Immature natural killer cell (primary cell): ENCODE measurements around the gene CES5A. TPM values are rescaled to one million over a fixed set of nuclear protein-coding genes. Genes with fewer than 3 reads are reported as not detected.
"Not testable (repeated sequence)": the region's sequence is repeated elsewhere in the genome, so short reads cannot be mapped to it uniquely, and the experiment has no call there.

ENCODE experiments used
- DNase-seq, 3 donors: peaks; one replicate each; pipeline ENCODE4 v3.0.0; 2022; ENCODE audit warnings: mixed read lengths in 1 of 3
- H3K27ac Mint-ChIP-seq, 6 donors: one replicate each; pipeline ENCODE4 v1.8.0; 2020; ENCODE audit warnings: mixed read lengths in 6 of 6, mild to moderate bottlenecking in 5 of 6, inconsistent platforms in 4 of 6, moderate library complexity in 3 of 6
- H3K27me3 Mint-ChIP-seq, 3 donors: one replicate each; pipeline ENCODE4 v1.8.0; 2020 to 2021; ENCODE audit warnings: low read depth in 3 of 3, mild to moderate bottlenecking in 3 of 3, mixed read lengths in 3 of 3, moderate library complexity in 3 of 3, inconsistent platforms in 1 of 3
- H3K36me3 Mint-ChIP-seq, 3 donors: one replicate each; pipeline ENCODE4 v1.8.0; 2020; ENCODE audit warnings: mixed read lengths in 3 of 3, inconsistent platforms in 2 of 3, mild to moderate bottlenecking in 2 of 3
- H3K4me1 Mint-ChIP-seq, 2 donors: one replicate each; pipeline ENCODE4 v1.8.0; 2020; ENCODE audit warnings: inconsistent platforms in 2 of 2, mild to moderate bottlenecking in 2 of 2, mixed read lengths in 2 of 2, moderate library complexity in 1 of 2
- H3K4me3 Mint-ChIP-seq, 5 donors: one replicate each; pipeline ENCODE4 v1.8.0; 2020; ENCODE audit warnings: mild to moderate bottlenecking in 5 of 5, mixed read lengths in 5 of 5, inconsistent platforms in 3 of 5, moderate library complexity in 3 of 5
- H3K9me3 Mint-ChIP-seq, 6 donors: one replicate each; pipeline ENCODE4 v1.8.0; 2020; ENCODE audit warnings: mild to moderate bottlenecking in 6 of 6, mixed read lengths in 6 of 6, inconsistent platforms in 4 of 6, moderate library complexity in 3 of 6
- polyA plus RNA-seq, 3 donors: library from polyadenylated mRNA; unstranded; fragments of 300-500 nt; fragmentation: Illumina TruSeq; gene quantifications; one replicate each; pipeline ENCODE4 v1.2.3, GENCODE V29; 2021

Gene CES5A
- polyA plus RNA-seq, 3 donors from 2014 or later, result not detected

- H3K27ac Mint-ChIP-seq, H3K4me1 Mint-ChIP-seq, H3K9me3 Mint-ChIP-seq, H3K36me3 Mint-ChIP-seq, H3K27me3 Mint-ChIP-seq, DNase-seq, H3K4me3 Mint-ChIP-seq: not testable (repeated sequence)
These were observed 17.5 kb downstream of the CES5A start for GRCh38 chr16:55857650-55858049.

GRCh38 chr16:55856950-55857349 lies 18.2 kb downstream of the CES5A start:
- H3K36me3 Mint-ChIP-seq, result no peaks in the 10 kb centered on the region
- H3K4me3 Mint-ChIP-seq, result no peak overlapping the region
- no peaks in the 10 kb centered on the region for H3K4me1 Mint-ChIP-seq
- peaks cover 0 to 4% (median 1%) of the 10 kb centered on the region in 3 donors for H3K27me3 Mint-ChIP-seq
- no peaks in the 10 kb centered on the region for H3K9me3 Mint-ChIP-seq
- no peak overlapping the region for H3K27ac Mint-ChIP-seq
- no peak for DNase-seq

GRCh38 chr16:55853114-55853513 lies 22.1 kb downstream of the CES5A start:
- Mint-ChIP-seq H3K27ac (no peak overlapping the region), H3K36me3 (no peaks in the 10 kb centered on the region), H3K4me3 (no peak overlapping the region), H3K4me1 (no peaks in the 10 kb centered on the region), H3K27me3 (peaks cover 0 to 5% (median 0%) of the 10 kb centered on the region in 3 donors), H3K9me3 (no peaks in the 10 kb centered on the region)
- DNase-seq, result no peak

GRCh38 chr16:55849536-55849935 lies 25.6 kb downstream of the CES5A start:
- Mint-ChIP-seq H3K27ac (no peak overlapping the region), H3K4me1 (no peaks in the 10 kb centered on the region), H3K9me3 (no peaks in the 10 kb centered on the region), H3K36me3 (no peaks in the 10 kb centered on the region), H3K4me3 (no peak overlapping the region), H3K27me3 (peaks cover 0 to 3% (median 2%) of the 10 kb centered on the region in 3 donors)
- no peak for DNase-seq

GRCh38 chr16:55846598-55847346 lies 28.4 kb downstream of the CES5A start:
- DNase-seq, result no peak
- Mint-ChIP-seq H3K27me3 (peaks cover 0 to 5% (median 2%) of the 10 kb centered on the region in 3 donors), H3K9me3 (no peaks in the 10 kb centered on the region), H3K4me1 (no peaks in the 10 kb centered on the region), H3K27ac (no peak overlapping the region), H3K36me3 (no peaks in the 10 kb centered on the region), H3K4me3 (no peak overlapping the region)

- H3K36me3 Mint-ChIP-seq, result no peaks in the 10 kb centered on the region
- H3K27ac Mint-ChIP-seq, result no peak overlapping the region
- H3K9me3 Mint-ChIP-seq, result no peaks in the 10 kb centered on the region
- H3K27me3 Mint-ChIP-seq, result peaks cover 0 to 5% (median 2%) of the 10 kb centered on the region in 3 donors
- H3K4me1 Mint-ChIP-seq, result no peaks in the 10 kb centered on the region
- no peak overlapping the region for H3K4me3 Mint-ChIP-seq
- DNase-seq, result no peak
These were observed 32.1 kb downstream of the CES5A start for GRCh38 chr16:55843105-55843395.

GRCh38 chr16:55842369-55843104 lies 32.6 kb downstream of the CES5A start:
- Mint-ChIP-seq H3K9me3 (no peaks in the 10 kb centered on the region), H3K4me1 (no peaks in the 10 kb centered on the region), H3K27me3 (peaks cover 0 to 5% (median 2%) of the 10 kb centered on the region in 3 donors), H3K36me3 (no peaks in the 10 kb centered on the region), H3K4me3 (no peak overlapping the region), H3K27ac (no peak overlapping the region)
- peak; percentile 24 to 51 (median 32) for DNase-seq

GRCh38 chr16:55839115-55839514 lies 36.1 kb downstream of the CES5A start:
- H3K27ac Mint-ChIP-seq, result no peak overlapping the region
- H3K27me3 Mint-ChIP-seq, result peaks cover 0 to 5% (median 0%) of the 10 kb centered on the region in 3 donors

GRCh38 chr16:55836158-55836611 lies 39.0 kb downstream of the CES5A start:
- Mint-ChIP-seq H3K4me3 (no peak overlapping the region), H3K27me3 (peaks cover 0 to 3% (median 0%) of the 10 kb centered on the region in 3 donors), H3K4me1 (no peaks in the 10 kb centered on the region), H3K9me3 (no peaks in the 10 kb centered on the region), H3K36me3 (no peaks in the 10 kb centered on the region), H3K27ac (no peak overlapping the region)
- DNase-seq, result no peak

More at GRCh38 chr16:55839115-55839514, 36.1 kb downstream of the CES5A start:
- Mint-ChIP-seq H3K4me3 (no peak overlapping the region), H3K36me3 (no peaks in the 10 kb centered on the region), H3K4me1 (no peaks in the 10 kb centered on the region), H3K9me3 (no peaks in the 10 kb centered on the region)
- no peak for DNase-seq

GRCh38 chr16:55835581-55835980 lies 39.6 kb downstream of the CES5A start:
- Mint-ChIP-seq H3K4me3 (no peak overlapping the region), H3K27ac (no peak overlapping the region), H3K9me3 (no peaks in the 10 kb centered on the region), H3K36me3 (no peaks in the 10 kb centered on the region), H3K27me3 (peaks cover 0 to 2% (median under 1%) of the 10 kb centered on the region in 3 donors), H3K4me1 (no peaks in the 10 kb centered on the region)
- DNase-seq, result no peak

GRCh38 chr16:55835173-55835572 lies 40.0 kb downstream of the CES5A start:
- H3K27me3 Mint-ChIP-seq, H3K4me1 Mint-ChIP-seq, H3K36me3 Mint-ChIP-seq, DNase-seq, H3K27ac Mint-ChIP-seq, H3K9me3 Mint-ChIP-seq, H3K4me3 Mint-ChIP-seq: not testable (repeated sequence)

- no peak overlapping the region for H3K27ac Mint-ChIP-seq
- peaks cover 0 to 10% (median 2%) of the 10 kb centered on the region in 3 donors for H3K27me3 Mint-ChIP-seq
- H3K4me3 Mint-ChIP-seq, result no peak overlapping the region
- no peaks in the 10 kb centered on the region for H3K36me3 Mint-ChIP-seq
- H3K9me3 Mint-ChIP-seq, result no peaks in the 10 kb centered on the region
- H3K4me1 Mint-ChIP-seq, result no peaks in the 10 kb centered on the region
- no peak for DNase-seq
These were observed 41.1 kb downstream of the CES5A start for GRCh38 chr16:55834049-55834448.

- Mint-ChIP-seq H3K27ac (no peak within 1 kb of the TSS), H3K36me3 (no peaks in the 10 kb centered on the region), H3K27me3 (peaks cover 0 to 10% (median 2%) of the 10 kb centered on the region in 3 donors)
These were observed 42.1 kb downstream of the CES5A start, which contains the start of gene CES1 for GRCh38 chr16:55832773-55833691. TSS of gene CES1 (minus strand) at chr16:55833096. CDS start at chr16:55833055, 41 bp downstream.

GRCh38 chr16:55832425-55832772 lies 42.8 kb downstream of the CES5A start:
- no peak overlapping the region for H3K27ac Mint-ChIP-seq
- H3K9me3 Mint-ChIP-seq, result no peaks in the 10 kb centered on the region
- DNase-seq, result no peak

More at GRCh38 chr16:55832773-55833691, 42.1 kb downstream of the CES5A start, which contains the start of gene CES1:
- Mint-ChIP-seq H3K9me3 (no peaks in the 10 kb centered on the region), H3K4me3 (no peak within 1 kb of the TSS), H3K4me1 (no peaks in the 10 kb centered on the region)
- DNase-seq, result no peak

More at GRCh38 chr16:55832425-55832772, 42.8 kb downstream of the CES5A start:
- H3K36me3 Mint-ChIP-seq, result no peaks in the 10 kb centered on the region
- H3K4me3 Mint-ChIP-seq, result no peak overlapping the region
- H3K27me3 Mint-ChIP-seq, result peaks cover 0 to 10% (median 2%) of the 10 kb centered on the region in 3 donors
- H3K4me1 Mint-ChIP-seq, result no peaks in the 10 kb centered on the region
